Right renal pelvis (tissue), 4 donors: ENCODE results near the gene RAG2. TPM values are rescaled to one million over a fixed set of nuclear protein-coding genes. Genes with fewer than 3 reads are reported as not detected.

Experiments
- DNase-seq, 4 donors: peaks; one replicate each; pipeline ENCODE4 v3.0.0-alpha.2; 2013; ENCODE audit warnings: low read depth in 4 of 4, low spot score in 3 of 4, missing footprints in 1 of 4
- polyA plus RNA-seq, 4 donors: library from polyadenylated mRNA; unstranded; fragments of 120-200 nt; gene quantifications; one replicate each; pipeline ENCODE4 v1.2.1, GENCODE V29; 2013; ENCODE audit not compliant: insufficient read length in 4 of 4

The RAG2 gene
- polyA plus RNA-seq, 4 donors = 0.33 to 1.00 (median 0.63) TPM

- no peak for DNase-seq
These were observed 3.1 kb upstream of the RAG2 start for GRCh38 chr11:36601155-36601554.

DNA sequence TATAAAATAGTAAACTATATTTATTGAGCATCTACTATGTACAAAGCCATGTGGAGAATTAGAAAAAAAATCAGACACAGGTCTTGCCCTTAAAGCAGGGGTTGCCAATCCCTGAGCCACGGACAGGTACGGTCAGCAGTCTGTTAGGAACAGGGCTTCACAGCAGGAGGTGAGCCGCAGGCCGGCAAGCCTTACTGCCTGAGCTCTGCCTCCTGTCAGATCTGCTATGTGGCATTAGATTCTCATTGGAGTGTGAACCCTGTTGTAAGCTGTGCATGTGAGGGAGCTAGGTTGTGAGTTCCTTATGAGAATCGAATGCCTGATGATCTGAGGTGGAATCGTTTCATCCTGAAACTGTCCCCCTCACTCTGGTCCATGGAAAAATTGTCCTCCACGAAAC is 2.1 kb upstream of the RAG2 start:
- DNase-seq = no peak

- no peak for DNase-seq
These were observed 1.2 kb downstream of the RAG2 start for GRCh38 chr11:36596880-36597279.

DNA sequence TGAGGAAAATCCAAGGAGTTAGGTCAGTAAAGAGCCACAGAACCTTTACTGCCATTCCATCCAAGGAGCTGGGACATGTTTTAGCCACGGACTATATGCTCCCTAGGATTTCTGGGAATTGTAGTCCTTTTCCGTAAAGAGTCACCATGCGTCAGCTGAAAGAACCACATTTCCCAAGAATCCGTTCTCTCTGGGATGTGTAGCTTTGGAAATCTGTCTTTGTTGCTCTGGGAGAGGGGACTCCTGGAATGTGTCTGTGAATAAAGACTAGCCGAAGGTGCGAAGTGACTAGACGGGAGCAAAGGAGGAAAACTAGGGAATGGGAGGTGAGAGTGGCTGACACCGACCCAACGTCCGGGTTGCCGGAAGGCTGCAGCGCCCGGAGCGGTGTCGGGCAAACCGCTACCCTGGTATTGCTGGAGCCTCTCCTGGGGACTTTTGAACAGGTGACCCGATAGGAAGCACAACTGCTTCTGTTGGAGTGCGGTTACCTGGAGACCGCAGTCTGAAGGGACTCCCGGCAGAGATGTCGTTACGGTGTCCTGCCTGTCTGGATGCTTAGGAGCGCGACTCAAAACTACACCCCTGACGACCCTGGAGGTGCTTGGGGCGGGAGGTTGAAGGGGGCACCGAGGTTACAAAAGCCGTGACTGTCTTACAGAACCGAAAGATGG is 3.6 kb downstream of the RAG2 start, which contains the start of gene IFTAP:
Gene IFTAP (plus strand): TSS at position 187 of the 674 bp plus-strand sequence. CDS start 15,602 bp downstream, outside the sequence.
- peak; percentile 80 to 89 (median 86) for DNase-seq

- DNase-seq = no peak
These were observed 6.6 kb downstream of the RAG2 start for GRCh38 chr11:36591433-36591832.

GRCh38 chr11:36590513-36590912 is 7.5 kb downstream of the RAG2 start:
- no peak for DNase-seq

- DNase-seq = no peak
These were observed 9.9 kb downstream of the RAG2 start for GRCh38 chr11:36588099-36588498.

DNA sequence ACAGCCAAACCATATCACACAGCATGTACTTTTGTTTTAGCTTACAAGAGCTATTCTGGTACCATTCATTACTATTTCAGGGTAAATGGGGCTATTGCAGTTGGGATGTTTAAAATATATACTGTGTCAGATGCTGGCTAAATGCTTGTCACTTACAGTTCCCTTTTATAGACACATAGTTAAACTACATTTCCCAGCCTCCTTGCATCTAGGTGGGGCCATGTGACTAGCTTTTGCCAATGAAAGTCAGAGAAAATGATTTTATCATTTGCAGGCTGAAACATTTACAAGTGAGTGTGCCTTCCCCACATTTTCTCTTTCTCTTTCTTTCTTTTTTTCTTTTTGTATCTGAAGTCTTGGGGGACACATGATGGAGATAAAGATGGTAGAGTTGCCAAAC is 11.5 kb downstream of the RAG2 start:
- DNase-seq = no peak

GRCh38 chr11:36583667-36584066 is 14.4 kb downstream of the RAG2 start:
- no peak for DNase-seq

DNA sequence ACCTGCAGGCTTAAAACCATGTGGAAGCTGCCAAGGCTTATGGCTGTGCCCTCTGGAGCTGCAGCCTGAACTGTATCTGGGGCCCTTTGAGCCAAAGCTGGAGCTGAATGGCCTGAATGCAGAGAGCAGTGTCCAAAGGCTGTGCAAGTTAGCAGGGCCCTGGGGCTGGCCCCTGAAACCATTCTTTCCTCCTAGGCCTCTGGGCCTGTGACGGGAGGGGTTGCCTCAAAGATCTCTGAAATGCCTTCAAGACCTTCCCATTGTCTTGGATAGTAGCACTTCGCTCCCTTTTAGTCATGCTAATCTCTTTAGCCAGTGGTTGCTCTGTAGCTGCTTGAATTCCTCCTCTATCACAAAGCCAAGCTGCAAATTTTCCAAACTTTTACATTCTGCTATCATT is 16.5 kb downstream of the RAG2 start:
- no peak for DNase-seq

GRCh38 chr11:36578458-36578857 is 19.6 kb downstream of the RAG2 start:
- no peak for DNase-seq

DNA sequence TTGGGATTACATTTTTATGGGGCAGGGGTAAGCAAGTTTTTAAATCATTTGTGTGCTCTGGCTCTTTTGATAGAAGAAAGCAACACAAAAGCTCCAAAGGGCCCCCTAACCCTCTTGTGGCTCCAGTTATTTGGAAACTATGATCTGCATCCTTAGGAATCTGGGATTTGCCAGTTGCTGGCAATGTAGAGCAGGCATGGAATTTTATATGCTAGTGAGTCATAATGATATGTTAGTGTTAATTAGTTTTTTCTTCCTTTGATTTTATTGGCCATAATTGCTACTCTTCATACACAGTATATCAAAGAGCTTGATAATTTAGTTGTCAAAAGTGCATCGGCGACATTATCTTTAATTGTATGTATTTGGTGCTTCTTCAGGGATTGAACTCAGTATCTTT is 20.2 kb downstream of the RAG2 start:
- no peak for DNase-seq

GRCh38 chr11:36577373-36577772 is 20.7 kb downstream of the RAG2 start:
- DNase-seq = no peak

DNA sequence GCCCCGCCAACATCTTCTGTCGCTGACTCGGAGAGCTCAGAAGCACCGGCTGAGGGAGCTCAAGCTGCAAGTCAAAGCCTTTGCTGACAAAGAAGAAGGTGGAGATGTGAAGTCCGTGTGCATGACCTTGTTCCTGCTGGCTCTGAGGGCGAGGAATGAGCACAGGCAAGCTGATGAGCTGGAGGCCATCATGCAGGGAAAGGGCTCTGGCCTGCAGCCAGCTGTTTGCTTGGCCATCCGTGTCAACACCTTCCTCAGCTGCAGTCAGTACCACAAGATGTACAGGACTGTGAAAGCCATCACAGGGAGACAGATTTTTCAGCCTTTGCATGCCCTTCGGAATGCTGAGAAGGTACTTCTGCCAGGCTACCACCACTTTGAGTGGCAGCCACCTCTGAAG is 23.6 kb downstream of the RAG2 start:
- DNase-seq = no peak

GRCh38 chr11:36569095-36569494 is 28.9 kb downstream of the RAG2 start:
- DNase-seq = no peak

- DNase-seq = no peak
These were observed 30.3 kb downstream of the RAG2 start, which contains the start of gene RAG1 for GRCh38 chr11:36567694-36568093. Gene RAG1 (plus strand): TSS chr11:36568007. CDS start chr11:36573305, 5,298 bp downstream.

DNA sequence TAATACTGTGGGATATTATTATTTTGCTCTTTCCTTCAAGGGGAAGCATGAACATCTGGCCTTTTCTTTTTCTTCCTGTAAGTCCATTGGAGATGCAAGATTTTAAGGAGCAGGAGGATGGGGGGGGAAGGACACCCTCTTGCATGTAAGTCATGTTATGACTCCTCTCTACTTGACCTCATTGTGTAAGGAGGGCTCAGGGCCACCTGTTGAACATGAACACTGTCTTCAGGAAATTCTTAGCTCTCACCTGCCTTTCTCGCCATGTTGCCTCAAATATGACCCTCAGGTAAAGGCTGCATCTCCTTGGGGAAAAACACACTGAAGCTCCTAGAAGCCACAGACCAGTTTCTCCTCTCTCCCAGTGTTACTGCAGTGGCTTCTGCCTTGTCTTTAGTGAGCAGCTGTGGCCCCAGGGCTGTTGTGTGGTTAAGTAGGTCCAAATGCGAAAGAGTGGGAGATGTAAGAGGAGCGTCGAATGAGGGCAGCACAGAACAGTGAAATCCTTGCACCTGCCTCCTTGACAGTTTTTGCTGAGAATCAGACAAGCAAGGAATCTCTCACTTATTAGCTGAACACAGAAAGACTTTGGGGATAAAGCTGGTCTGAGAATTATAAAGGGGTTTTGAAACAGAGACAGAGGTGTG is 31.5 kb downstream of the RAG2 start:
- no peak for DNase-seq

GRCh38 chr11:36565031-36565610 is 32.9 kb downstream of the RAG2 start:
- DNase-seq = no peak

DNA sequence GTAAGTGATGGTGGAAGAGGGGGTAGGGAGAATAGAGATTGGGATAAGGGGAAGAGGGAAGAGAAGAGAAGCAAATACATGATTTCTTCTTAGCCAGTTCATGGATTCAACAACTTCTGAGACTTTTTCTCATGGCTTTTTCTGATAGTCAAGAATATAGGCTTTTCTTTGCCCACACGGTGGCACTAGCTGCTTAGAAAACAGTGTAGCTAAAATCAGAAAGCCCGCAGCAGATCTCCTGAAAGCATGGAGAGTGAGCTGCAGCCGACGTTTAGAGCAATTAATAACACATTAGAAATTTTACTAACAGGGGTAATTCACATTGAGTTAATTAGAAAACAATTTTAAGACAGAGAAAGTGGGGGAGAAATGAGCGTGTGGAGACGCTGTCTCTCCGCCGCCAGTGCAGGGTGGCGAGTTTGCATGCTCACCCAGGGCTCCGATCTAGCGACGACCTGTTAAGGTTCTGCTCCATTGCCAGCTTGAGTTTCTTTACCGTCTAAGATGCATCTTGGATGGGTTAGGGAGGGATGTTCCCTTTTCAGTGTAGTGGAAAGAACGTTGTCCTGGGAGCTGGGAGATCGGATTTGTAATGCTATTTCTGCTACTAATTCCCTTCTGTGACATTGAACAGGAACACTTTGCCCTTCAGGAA is 33.5 kb downstream of the RAG2 start:
- DNase-seq = peak; percentile 56 to 69 (median 63)

- DNase-seq = no peak
These were observed 39.2 kb downstream of the RAG2 start for GRCh38 chr11:36558571-36559413.
